Activated naive CD8-positive, alpha-beta T cell treated with anti-CD3 and anti-CD28 coated beads, Interleukin-2, amount 50 U/mL, for 16 hours (primary cell): Measurements from ENCODE around the gene EP300.

ENCODE experiments used
- DNase-seq: peaks from one replicate; pipeline ENCODE4 v3.0.0-alpha.2; 2020; ENCODE audit warnings: low read depth, low spot score

Gene EP300

DNA sequence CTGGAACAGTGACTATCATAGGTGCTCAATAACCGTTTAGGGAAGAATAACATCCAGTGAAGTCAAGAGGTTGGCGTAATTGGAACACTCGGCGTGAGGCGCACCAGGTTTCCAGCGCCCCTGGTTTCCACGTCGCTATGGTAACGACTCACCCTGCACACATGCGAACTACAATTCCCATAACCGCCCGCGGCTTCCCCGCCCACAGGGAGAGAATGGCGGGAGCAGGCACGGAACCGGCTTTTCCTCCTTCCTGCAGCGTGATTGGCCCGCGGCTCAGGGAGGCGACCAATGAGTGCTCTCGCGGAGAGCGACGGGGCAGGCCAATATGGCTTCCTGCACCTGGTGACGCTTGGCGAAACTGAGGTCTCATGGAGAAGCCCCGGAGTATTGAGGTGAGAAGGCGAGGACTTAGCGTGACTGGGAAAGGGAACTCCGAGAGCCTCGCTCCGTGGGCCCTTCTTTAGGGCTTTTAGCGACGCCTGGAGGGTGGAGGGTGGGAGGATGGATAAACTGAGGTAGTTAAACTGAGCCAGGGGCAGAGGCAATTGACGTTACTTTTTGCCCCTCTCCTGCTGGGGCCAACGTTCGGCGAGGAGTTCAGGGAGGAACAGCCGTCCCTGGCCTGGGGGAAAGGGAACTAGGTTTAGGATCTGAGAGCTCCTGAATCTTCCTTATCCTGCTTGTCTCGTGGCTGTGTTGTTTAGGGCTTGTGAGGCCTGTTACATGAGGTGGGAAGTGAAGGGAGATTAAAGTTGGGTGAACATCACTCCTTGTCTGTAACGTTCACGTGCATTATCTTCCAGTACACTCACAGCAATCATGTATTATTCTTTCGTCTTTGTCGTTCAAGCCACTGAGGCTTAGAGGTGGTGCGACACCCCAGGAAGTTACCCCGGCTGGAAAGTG is 112.9 kb downstream of the EP300 start, which contains the start of gene L3MBTL2:
L3MBTL2 (plus strand) TSS at position 321 of the 909 bp plus-strand sequence; CDS start at position 372, 51 bp downstream.
- peak; percentile 99 for DNase-seq

DNA sequence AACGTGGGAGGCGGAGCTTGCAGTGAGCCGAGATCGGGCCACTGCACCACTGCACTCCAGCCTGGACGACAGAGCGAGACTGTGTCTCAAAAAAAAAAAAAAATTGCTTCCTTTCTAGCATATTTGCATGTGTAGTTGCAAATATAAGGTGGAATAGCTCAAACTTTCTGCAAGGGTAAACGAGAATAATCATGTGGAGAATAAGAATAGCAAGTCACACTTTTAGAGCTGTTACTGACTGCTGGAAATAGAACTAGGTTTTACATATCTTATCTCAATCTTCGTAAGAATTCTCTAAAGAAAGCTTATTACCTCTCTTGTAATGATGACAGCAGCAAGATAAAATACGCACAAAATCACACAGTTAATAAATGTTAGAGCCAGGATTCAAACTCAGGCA is 114.3 kb downstream of the EP300 start:
- no peak for DNase-seq

DNA sequence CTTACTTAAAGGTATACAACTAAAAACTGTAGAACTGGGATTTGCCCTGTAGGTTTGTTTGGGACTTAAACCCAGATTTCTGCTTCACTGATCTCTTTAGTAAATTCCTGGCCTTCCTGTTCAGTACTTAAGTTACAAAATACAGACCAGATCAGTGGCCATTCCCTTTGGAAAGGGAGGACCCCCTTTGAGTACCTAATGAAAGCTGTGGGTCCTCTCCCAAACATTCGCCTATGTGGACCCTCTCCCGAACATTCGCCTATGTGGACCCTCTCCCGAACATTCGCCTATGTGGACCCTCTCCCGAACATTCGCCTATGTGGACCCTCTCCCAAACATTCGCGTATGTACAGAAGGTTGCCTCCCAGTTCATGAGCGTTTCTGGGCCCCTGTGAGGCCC is 123.0 kb downstream of the EP300 start:
- DNase-seq = no peak

DNA sequence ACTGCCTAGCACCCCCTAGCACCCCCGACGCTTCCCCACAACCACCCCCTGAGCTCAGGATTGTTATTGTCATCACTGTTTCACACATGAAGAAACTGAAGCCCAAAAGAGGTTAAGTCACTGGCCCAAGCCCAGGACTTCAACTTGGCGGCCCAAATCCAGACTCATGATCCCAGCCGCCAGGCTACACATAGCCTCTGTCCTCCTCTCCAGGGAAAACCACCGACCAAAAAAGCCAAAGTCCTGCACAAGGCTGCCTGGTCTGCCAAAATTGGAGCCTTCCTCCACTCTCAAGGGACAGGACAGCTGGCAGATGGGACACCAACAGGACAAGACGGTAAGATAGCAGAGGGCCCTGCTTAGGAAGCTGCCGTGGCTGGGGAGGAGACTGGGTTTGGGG is 123.5 kb downstream of the EP300 start:
- no peak for DNase-seq

DNA sequence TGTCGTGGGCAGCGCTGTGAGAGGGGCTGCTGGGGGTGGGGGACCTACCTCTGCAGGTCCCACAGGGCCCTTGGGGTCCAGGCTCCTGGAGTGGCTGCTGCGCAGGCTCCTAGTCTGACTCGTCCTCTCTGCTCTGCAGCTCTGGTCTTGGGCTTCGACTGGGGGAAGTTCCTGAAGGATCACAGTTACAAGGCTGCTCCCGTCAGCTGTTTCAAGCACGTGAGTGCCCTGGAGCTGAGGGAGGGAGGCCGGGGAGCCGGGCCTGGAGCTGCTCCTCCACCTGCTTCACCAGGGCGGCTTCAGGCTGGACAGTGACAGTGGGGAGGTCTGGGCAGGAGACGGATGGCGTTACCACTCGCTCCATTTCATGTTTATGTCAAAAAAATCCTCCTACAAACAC is 124.6 kb downstream of the EP300 start:
- DNase-seq = no peak

DNA sequence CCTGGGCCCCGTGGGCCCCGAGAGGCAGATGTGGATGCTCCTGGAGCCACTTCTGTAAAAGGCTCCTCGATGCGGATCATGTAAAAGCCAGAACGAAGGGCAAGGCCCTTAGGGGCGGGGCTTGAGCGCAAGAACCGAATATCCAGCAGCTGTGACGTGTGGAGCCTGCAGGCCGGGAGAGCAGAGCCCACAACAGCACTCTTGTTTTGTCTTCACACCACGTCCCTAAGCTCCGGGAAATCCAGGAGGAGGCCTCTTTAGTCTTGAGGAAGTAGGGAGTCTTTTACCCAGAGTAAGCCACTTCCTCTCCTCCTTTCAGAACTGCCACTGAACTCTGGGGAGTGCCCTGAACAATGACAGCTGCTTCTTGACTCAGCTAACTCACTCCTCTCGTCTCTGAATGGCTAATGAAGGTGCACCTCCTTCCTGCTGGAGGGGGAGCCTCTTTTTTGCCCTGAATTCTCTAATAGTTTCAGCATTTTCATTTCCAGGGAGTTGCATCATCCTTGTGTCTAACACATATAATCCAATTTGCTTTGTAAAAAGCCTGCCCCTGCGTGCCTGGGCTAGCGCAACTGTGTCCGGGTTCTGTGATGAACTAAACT is 125.3 kb downstream of the EP300 start:
- DNase-seq = no peak

DNA sequence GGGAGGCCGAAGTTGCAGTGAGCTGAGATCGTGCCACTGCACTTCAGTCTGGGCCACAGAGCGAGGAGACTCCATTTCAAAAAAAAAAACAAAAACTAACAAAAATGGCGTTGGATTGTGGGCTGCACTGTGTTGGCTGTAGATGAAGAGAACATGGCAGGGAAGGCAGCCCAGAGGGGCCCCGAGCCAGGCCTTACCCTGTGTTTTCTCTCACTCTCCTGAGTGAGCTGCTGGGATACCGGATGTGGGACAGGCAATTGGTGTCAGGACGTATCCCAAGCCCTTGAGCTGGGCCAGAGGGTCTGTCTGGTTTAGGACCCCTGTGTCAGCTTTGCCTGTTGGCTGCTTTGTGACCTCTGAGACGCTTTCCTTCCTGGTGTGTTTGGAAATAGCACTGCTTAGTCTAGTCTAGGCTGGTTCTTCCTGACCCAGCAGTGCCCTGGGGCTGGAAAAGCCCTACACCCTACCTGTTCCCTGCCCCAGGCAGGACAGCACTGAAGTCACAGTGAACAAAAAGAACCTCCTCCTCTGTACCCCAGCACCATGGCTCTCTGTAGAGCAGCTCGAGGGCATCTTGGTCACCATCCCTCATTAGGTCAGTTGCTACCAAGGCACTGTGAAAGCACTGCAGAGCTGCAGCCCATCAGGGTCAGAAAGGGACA is 130.6 kb downstream of the EP300 start:
- DNase-seq = no peak

DNA sequence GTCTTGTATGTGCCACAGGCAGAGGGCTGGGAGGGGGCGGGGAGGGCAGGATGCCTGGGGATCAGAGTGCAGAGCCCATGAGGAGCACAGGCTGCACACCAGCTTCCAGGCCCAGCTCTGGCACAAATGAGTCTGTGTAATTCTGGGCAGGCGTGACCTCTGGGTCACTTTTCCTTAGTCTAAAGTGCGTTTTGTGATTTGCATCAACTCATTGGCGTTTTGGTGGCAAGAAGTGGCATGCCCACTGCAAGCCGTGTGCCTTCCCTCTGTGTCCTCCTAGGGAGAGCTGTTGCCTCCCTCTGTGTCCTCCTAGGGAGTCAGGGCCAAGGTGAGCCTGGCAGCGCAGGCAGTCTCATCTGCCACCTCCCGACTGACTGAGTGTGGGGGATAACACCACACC is 131.1 kb downstream of the EP300 start:
- no peak for DNase-seq

DNA sequence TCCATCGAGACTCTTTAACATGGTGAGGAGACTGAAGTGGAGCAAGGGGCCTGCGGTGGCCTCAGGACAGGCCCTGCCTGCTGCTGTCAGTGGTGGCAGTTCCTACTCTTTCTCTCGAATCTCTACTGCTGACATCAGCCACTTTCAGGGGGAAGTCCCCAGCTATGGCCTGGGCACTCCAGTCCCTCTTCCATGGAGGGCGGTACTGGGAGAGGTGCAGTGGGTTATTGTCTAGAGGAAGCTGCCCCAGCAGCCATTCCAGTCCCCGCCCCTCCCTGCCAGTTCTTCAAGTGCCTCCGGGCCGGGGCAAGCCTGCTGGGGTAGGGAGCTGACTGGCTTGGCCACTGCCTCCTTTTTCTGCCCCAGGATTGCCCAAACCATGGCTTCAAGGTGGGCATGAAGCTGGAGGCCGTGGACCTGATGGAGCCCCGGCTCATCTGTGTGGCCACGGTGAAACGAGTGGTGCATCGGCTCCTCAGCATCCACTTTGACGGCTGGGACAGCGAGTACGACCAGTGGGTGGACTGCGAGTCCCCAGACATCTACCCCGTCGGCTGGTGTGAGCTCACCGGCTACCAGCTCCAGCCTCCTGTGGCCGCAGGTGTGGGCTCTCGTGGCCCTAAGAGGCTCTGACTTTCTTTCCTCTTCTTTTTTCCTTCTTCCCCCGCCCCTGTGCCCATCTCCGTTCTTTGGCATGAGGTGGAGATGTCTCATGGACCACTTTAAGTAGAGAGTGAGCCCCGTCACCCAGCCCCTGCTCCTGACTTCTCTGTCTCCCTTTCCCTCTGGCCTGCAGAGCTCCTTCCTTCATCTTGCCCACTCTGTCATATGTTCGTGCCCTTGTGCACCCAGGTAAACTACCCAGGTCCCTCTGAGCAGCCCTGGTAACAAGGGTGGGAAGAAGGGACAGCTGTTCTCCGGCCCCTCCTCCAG is 134.6 kb downstream of the EP300 start:
- DNase-seq = no peak

DNA sequence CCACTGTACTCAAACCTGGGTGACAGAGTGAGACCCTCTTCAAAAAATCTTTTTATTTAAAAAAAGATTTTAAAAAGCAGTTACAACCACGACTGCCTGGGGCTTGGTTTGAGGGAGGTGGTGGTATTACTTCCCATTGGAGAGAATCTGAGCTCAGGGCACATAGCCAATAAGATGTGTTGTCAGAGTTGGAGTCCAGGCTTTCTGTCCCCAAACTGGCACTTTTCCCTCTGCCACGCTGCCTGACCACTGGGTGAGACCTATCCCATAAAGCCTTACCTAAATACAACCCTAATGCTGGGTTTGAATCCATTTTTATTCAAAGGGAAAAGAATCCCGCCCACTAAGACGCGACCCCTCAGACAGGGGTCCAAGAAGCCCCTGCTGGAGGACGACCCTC is 136.8 kb downstream of the EP300 start:
- DNase-seq = no peak
